Measurements from ENCODE around the gene ODAD2.

GRCh38 chr10:27878281-27878680, 120.6 kb downstream of the ODAD2 start:
- TF ChIP-seq CTCF (IDR thresholded peaks at IDR 0.05) (no peak), POLR2A (IDR thresholded peaks at IDR 0.05) (no peak)

All from body of pancreas (tissue), 4 donors.